DOHH2 (cell line): ENCODE data around the gene ALKBH3.

Source experiments
- H3F3A ChIP-seq: fragments of 200-600 bp; sonication (generic), shearing (Covaris generic); 2 replicates; pipeline ENCODE4 v1.6.0; 2016; ENCODE audit warnings: antibody characterized with exemption, mild to moderate bottlenecking; ENCODE audit not compliant: control insufficient read depth, insufficient read depth
- H3K27ac ChIP-seq: fragments of 200-600 bp; sonication (generic); 2 replicates; pipeline ENCODE4 v1.5.1; 2014; ENCODE audit warnings: low read depth, mild to moderate bottlenecking, low read length, moderate library complexity
- H3K27me3 ChIP-seq: fragments of 200-600 bp; sonication (generic); 2 replicates; pipeline ENCODE4 v1.6.1; 2014; ENCODE audit warnings: mild to moderate bottlenecking, low read length, mixed read lengths; ENCODE audit not compliant: control insufficient read depth
- H3K36me3 ChIP-seq: fragments of 200-600 bp; sonication (generic); 2 replicates; pipeline ENCODE4 v1.6.1; 2014; ENCODE audit warnings: mild to moderate bottlenecking, low read length, moderate library complexity, mixed read lengths; ENCODE audit not compliant: control insufficient read depth
- H3K4me1 ChIP-seq: fragments of 200-600 bp; sonication (generic); 2 replicates; pipeline ENCODE4 v1.6.1; 2014; ENCODE audit warnings: mild to moderate bottlenecking, low read length, mixed read lengths; ENCODE audit not compliant: control insufficient read depth
- H3K4me2 ChIP-seq: fragments of 200-600 bp; sonication (generic); 2 replicates; pipeline ENCODE4 v1.6.0; 2014; ENCODE audit warnings: mild to moderate bottlenecking, low read length, moderate library complexity
- H3K4me3 ChIP-seq: fragments of 200-600 bp; sonication (generic); 2 replicates; pipeline ENCODE4 v1.5.1; 2014; ENCODE audit warnings: mild to moderate bottlenecking, low read length, mixed read lengths
- H3K79me2 ChIP-seq: fragments of 200-600 bp; sonication (generic); 2 replicates; pipeline ENCODE4 v1.6.1; 2014; ENCODE audit warnings: mild to moderate bottlenecking, low read length, mixed read lengths; ENCODE audit not compliant: control insufficient read depth
- H3K9me2 ChIP-seq: fragments of 200-600 bp; sonication (generic); replicated peaks from 2 replicates; pipeline ENCODE4 v1.6.1; 2014; ENCODE audit warnings: mild to moderate bottlenecking, low read length, mixed read lengths; ENCODE audit not compliant: control insufficient read depth
- H3K9me3 ChIP-seq: fragments of 200-600 bp; sonication (generic); 2 replicates; pipeline ENCODE4 v1.6.1; 2014; ENCODE audit warnings: antibody characterized with exemption, low read length, mixed read lengths; ENCODE audit not compliant: control insufficient read depth, insufficient read depth
- H4K20me1 ChIP-seq: fragments of 200-600 bp; sonication (generic); 2 replicates; pipeline ENCODE4 v1.6.0; 2014; ENCODE audit warnings: low read depth, mild to moderate bottlenecking, antibody characterized with exemption, low read length, moderate library complexity; ENCODE audit not compliant: control insufficient read depth, insufficient read depth
- CTCF ChIP-seq: fragments of 200-600 bp; sonication (generic); IDR thresholded peaks from one replicate; pipeline ENCODE4 v1.5.1; 2014; ENCODE audit warnings: antibody characterized with exemption, mild to moderate bottlenecking, low read depth, low read length; ENCODE audit not compliant: poor library complexity, severe bottlenecking
- EZH2phosphoT487 ChIP-seq: fragments of 200-600 bp; sonication (generic); IDR thresholded peaks from 2 replicates; pipeline ENCODE4 v1.6.1; 2017; ENCODE audit warnings: borderline replicate concordance, mild to moderate bottlenecking, antibody characterized with exemption, low read length, moderate library complexity, mixed read lengths

Gene ALKBH3

DNA sequence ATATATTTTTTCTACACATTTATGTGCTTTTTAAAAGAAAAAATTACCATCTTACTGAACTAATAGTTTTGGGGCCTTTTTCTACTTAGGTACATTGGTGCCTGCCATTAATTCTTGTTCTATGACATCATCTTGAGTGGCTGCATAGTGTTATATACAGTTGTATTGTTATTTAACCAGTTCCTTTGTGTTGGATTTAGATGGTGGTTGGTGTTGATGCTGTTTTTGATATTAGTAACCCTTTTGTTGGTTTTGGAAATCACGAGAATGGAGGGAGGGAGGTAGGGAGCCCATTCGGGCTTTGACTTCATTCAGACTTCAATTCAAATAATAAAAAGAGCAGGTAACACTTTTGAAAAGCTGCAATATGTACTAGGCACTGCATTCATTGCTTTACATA, 46.4 kb downstream of the ALKBH3 start:
- H3K27ac ChIP-seq: no peak overlapping the region
- TF ChIP-seq CTCF: no peak
- no peak for TF ChIP-seq EZH2phosphoT487

DNA sequence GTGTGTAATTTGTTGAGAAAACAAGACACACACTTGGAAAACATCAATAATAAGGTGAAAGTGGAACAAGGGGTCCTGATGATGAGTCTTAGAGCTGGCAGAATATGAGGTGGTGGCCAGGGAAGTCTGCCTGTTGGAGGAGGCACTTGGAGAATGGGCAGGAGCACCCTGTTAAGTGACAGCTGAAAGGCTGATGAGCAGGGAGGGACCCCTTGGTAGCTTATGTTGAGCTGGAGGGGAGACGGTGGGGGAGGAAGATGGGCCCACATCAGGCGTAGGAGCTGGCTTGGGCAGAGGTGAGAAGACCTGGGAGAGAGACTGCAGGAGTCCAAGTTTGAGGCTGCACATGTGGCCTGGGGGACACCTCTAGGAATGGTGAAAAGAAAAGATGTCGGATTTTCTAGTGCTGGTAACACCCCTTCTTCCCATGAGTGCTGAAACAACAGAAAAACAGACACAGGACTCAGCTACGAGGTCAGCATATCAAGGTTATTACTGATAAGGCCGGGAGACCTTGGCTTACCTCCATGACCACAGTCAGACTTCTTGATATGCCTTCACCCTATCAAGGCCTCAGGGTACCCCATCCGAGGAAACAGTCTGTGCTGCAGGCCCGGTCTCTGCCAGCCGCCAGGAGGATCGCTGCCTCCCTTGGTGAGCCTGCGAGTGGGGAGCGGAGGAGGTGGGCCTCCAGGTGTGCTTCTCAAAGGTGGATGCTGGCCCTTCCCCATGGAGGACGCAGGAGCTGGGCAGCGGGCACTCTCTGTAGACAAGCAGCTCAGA, 47.5 kb downstream of the ALKBH3 start:
- Histone ChIP-seq H3K79me2 (no peaks in the 10 kb centered on the region), H3K36me3 (no peaks in the 10 kb centered on the region), H3K9me3 (no peaks in the 10 kb centered on the region), H3F3A (no peaks in the 10 kb centered on the region), H3K4me1 (no peaks in the 10 kb centered on the region), H3K4me2 (no peak overlapping the region), H3K4me3 (no peak overlapping the region), H3K9me2 (no peaks in the 10 kb centered on the region), H4K20me1 (no peaks in the 10 kb centered on the region), H3K27ac (no peak overlapping the region), H3K27me3 (no peaks in the 10 kb centered on the region)
- TF ChIP-seq EZH2phosphoT487 (no peak), CTCF (no peak)

More for the DNA sequence above, 46.4 kb downstream of the ALKBH3 start:
- no peaks in the 10 kb centered on the region for H3K9me3 ChIP-seq
- H3K4me2 ChIP-seq: no peak overlapping the region
- no peaks in the 10 kb centered on the region for H4K20me1 ChIP-seq
- no peaks in the 10 kb centered on the region for H3F3A ChIP-seq
- H3K27me3 ChIP-seq: no peaks in the 10 kb centered on the region
- no peaks in the 10 kb centered on the region for H3K36me3 ChIP-seq
- H3K4me1 ChIP-seq: no peaks in the 10 kb centered on the region
- no peak overlapping the region for H3K4me3 ChIP-seq
- H3K79me2 ChIP-seq: no peaks in the 10 kb centered on the region
- H3K9me2 ChIP-seq: no peaks in the 10 kb centered on the region

DNA sequence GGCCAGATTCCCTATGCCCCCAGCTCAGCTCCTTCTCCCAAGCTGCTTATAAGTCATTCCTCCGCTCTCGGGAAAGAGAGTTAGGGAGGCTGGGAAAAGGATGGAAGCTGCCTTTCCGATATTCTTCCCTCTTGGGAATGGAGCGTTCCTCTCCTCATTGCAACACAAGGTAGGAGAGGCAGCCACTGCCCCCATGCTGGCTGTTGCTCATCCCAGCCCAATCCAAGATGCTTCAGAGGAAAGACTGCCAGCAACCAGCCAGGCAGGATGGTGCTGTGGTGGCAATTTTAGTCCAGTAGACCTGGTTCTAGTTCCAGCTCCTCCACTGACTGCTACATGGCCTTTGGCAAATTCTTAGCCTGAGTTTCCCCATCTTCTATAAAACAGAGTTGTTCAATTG, 48.1 kb downstream of the ALKBH3 start:
- H3K9me3 ChIP-seq: no peaks in the 10 kb centered on the region
- H3K4me1 ChIP-seq: no peaks in the 10 kb centered on the region
- no peak overlapping the region for H3K4me2 ChIP-seq
- H4K20me1 ChIP-seq: no peaks in the 10 kb centered on the region
- no peaks in the 10 kb centered on the region for H3F3A ChIP-seq
- TF ChIP-seq CTCF (no peak), EZH2phosphoT487 (no peak)
- H3K27ac ChIP-seq: no peak overlapping the region
- no peaks in the 10 kb centered on the region for H3K79me2 ChIP-seq
- H3K27me3 ChIP-seq: no peaks in the 10 kb centered on the region
- H3K36me3 ChIP-seq: no peaks in the 10 kb centered on the region
- H3K4me3 ChIP-seq: no peak overlapping the region
- no peaks in the 10 kb centered on the region for H3K9me2 ChIP-seq
